ENCODE data around the gene PIK3R3.

DNA sequence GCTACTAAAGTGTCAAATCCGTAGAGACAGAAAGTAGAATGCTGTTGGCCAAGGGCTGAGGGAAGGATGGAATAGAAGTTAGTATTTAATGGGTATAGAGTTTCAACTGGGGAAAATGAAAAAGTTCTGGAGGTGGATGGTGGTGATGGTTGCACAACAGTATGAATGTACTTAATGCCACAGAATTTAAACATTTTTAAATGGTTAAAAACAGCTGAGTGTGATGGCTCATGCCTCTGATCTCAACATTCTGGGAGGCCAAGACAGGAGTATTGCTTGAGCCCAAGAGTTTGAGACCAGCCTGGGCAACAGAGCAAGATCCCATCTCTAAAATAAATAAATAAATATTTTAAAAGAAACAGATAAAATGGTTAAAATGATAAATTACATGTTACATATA, 44.5 kb downstream of the PIK3R3 start:
- TF ChIP-seq CTCF (IDR thresholded peaks at IDR 0.05) (no peak), POLR2A (IDR thresholded peaks at IDR 0.05) (no peak)
